Measurements from ENCODE around the gene IFNL4. TPM values are rescaled to one million over a fixed set of nuclear protein-coding genes. Genes with fewer than 3 reads are reported as not detected.
"Not testable (repeated sequence)": the region's sequence is repeated elsewhere in the genome, so short reads cannot be mapped to it uniquely, and the experiment has no call there.

Gene IFNL4
- total and polyA plus RNA-seq, 2 experiments from 2014 or later = not detected

- H3K9me2 ChIP-seq (ENCODE audit: insufficient read depth) = no peaks in the 10 kb centered on the region
- peaks cover 67% of the 10 kb centered on the region for H3K27me3 ChIP-seq (ENCODE audit: insufficient read depth)
- no peaks in the 10 kb centered on the region for H3F3A ChIP-seq (replicated peaks; ENCODE audit: low read depth)
- H3K4me2 ChIP-seq = peak overlapping the region; percentile 84
- peak; percentile 82 for TF ChIP-seq EZH2 (IDR thresholded peaks at IDR 0.05; ENCODE audit: low read depth, unreplicated experiment)
- no peak for TF ChIP-seq POLR2AphosphoS5 (IDR thresholded peaks at IDR 0.05; ENCODE audit: low read depth)
- TF ChIP-seq EZH2phosphoT487 (IDR thresholded peaks at IDR 0.05; ENCODE audit: unreplicated experiment) = no peak
- peaks cover 44% of the 10 kb centered on the region for H3K27me3 Mint-ChIP-seq (ENCODE audit: insufficient read depth, low read depth, poor library complexity)
- ATAC-seq = peak; percentile 68
- no peaks in the 10 kb centered on the region; the same call in 2 of the 3 replicates for H3K36me3 Mint-ChIP-seq (ENCODE audit: low read depth)
- no peak overlapping the region for H3K27ac ChIP-seq (ENCODE audit: low read depth)
- no peaks in the 10 kb centered on the region; the same call in 1 of the 2 replicates for H3K4me1 ChIP-seq (ENCODE audit: insufficient read depth)
- H3K79me2 ChIP-seq (replicated peaks; ENCODE audit: insufficient read depth) = no peaks in the 10 kb centered on the region
- H3K4me1 Mint-ChIP-seq = peaks cover 2% of the 10 kb centered on the region; the same call in 1 of the 3 replicates
- no peaks in the 10 kb centered on the region for H3K36me3 ChIP-seq (ENCODE audit: insufficient read depth)
- H3K9me3 Mint-ChIP-seq = no peaks in the 10 kb centered on the region; the same call in 2 of the 3 replicates
- H3K27ac Mint-ChIP-seq = no peak overlapping the region
- H2AFZ ChIP-seq = peak overlapping the region; percentile 93
- peak overlapping the region; percentile 55 for H3K4me3 ChIP-seq
- DNase-seq (ENCODE audit: low spot score) = peak; percentile 60
- H4K20me1 ChIP-seq (replicated peaks; ENCODE audit: insufficient read depth) = peaks cover 2% of the 10 kb centered on the region; the same call in 1 of the 2 replicates
- peak overlapping the region; percentile 51 for H3K4me3 Mint-ChIP-seq
Observed at GRCh38 chr19:39247701-39248664, 673 bp downstream of the IFNL4 start.

- H3K9me3 Mint-ChIP-seq = no peaks in the 10 kb centered on the region; the same call in 2 of the 3 replicates
- H3K4me1 Mint-ChIP-seq = peaks cover 2% of the 10 kb centered on the region; the same call in 1 of the 3 replicates
- H3K27me3 Mint-ChIP-seq (ENCODE audit: insufficient read depth, low read depth, poor library complexity) = peaks cover 44% of the 10 kb centered on the region
- Histone ChIP-seq H2AFZ (peak overlapping the region; percentile 98), H3K9me2 (ENCODE audit: insufficient read depth) (no peaks in the 10 kb centered on the region), H3K36me3 (ENCODE audit: insufficient read depth) (no peaks in the 10 kb centered on the region), H3K27ac (ENCODE audit: low read depth) (no peak overlapping the region), H3K4me3 (peak overlapping the region; percentile 55), H3F3A (replicated peaks; ENCODE audit: low read depth) (no peaks in the 10 kb centered on the region), H3K4me1 (ENCODE audit: insufficient read depth) (no peaks in the 10 kb centered on the region; the same call in 1 of the 2 replicates), H4K20me1 (replicated peaks; ENCODE audit: insufficient read depth) (no peaks in the 10 kb centered on the region; the same call in 1 of the 2 replicates), H3K79me2 (replicated peaks; ENCODE audit: insufficient read depth) (no peaks in the 10 kb centered on the region), H3K27me3 (ENCODE audit: insufficient read depth) (peaks cover 62% of the 10 kb centered on the region), H3K4me2 (peak overlapping the region; percentile 84)
- H3K4me3 Mint-ChIP-seq = peak overlapping the region; percentile 67
- ATAC-seq (peak; percentile 78), DNase-seq (ENCODE audit: low spot score) (peak; percentile 90)
- no peak overlapping the region for H3K27ac Mint-ChIP-seq
- no peaks in the 10 kb centered on the region; the same call in 2 of the 3 replicates for H3K36me3 Mint-ChIP-seq (ENCODE audit: low read depth)
- TF ChIP-seq EZH2 (IDR thresholded peaks at IDR 0.05; ENCODE audit: low read depth, unreplicated experiment) (peak; percentile 55), POLR2AphosphoS5 (IDR thresholded peaks at IDR 0.05; ENCODE audit: low read depth) (0 out of 2 replicates have a peak, but pooled peaks have one; percentile 35)
- TF ChIP-seq, protein P1, sequence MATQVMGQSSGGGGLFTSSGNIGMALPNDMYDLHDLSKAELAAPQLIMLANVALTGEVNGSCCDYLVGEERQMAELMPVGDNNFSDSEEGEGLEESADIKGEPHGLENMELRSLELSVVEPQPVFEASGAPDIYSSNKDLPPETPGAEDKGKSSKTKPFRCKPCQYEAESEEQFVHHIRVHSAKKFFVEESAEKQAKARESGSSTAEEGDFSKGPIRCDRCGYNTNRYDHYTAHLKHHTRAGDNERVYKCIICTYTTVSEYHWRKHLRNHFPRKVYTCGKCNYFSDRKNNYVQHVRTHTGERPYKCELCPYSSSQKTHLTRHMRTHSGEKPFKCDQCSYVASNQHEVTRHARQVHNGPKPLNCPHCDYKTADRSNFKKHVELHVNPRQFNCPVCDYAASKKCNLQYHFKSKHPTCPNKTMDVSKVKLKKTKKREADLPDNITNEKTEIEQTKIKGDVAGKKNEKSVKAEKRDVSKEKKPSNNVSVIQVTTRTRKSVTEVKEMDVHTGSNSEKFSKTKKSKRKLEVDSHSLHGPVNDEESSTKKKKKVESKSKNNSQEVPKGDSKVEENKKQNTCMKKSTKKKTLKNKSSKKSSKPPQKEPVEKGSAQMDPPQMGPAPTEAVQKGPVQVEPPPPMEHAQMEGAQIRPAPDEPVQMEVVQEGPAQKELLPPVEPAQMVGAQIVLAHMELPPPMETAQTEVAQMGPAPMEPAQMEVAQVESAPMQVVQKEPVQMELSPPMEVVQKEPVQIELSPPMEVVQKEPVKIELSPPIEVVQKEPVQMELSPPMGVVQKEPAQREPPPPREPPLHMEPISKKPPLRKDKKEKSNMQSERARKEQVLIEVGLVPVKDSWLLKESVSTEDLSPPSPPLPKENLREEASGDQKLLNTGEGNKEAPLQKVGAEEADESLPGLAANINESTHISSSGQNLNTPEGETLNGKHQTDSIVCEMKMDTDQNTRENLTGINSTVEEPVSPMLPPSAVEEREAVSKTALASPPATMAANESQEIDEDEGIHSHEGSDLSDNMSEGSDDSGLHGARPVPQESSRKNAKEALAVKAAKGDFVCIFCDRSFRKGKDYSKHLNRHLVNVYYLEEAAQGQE (IDR thresholded peaks at IDR 0.05; ENCODE audit: unreplicated experiment) = no peak
Observed at GRCh38 chr19:39246951-39247669, 1.5 kb downstream of the IFNL4 start.

- H3K36me3 ChIP-seq (ENCODE audit: insufficient read depth); H4K20me1 ChIP-seq (replicated peaks; ENCODE audit: insufficient read depth); H3K4me1 Mint-ChIP-seq; H3K4me2 ChIP-seq; H3K27ac ChIP-seq (ENCODE audit: low read depth); H3K4me3 Mint-ChIP-seq; H3K9me3 Mint-ChIP-seq; H3F3A ChIP-seq (replicated peaks; ENCODE audit: low read depth); H3K4me3 ChIP-seq; H3K9me2 ChIP-seq (ENCODE audit: insufficient read depth); H3K4me1 ChIP-seq (ENCODE audit: insufficient read depth); H3K36me3 Mint-ChIP-seq (ENCODE audit: low read depth); H3K27ac Mint-ChIP-seq; H2AFZ ChIP-seq; H3K79me2 ChIP-seq (replicated peaks; ENCODE audit: insufficient read depth); DNase-seq (ENCODE audit: low spot score): not testable (repeated sequence)
- peaks cover 40% of the 10 kb centered on the region for H3K27me3 Mint-ChIP-seq (ENCODE audit: insufficient read depth, low read depth, poor library complexity)
- peak; percentile 57 for ATAC-seq
- H3K27me3 ChIP-seq (ENCODE audit: insufficient read depth) = peaks cover 49% of the 10 kb centered on the region
Observed at GRCh38 chr19:39245166-39245565, 3.5 kb downstream of the IFNL4 start.

DNA sequence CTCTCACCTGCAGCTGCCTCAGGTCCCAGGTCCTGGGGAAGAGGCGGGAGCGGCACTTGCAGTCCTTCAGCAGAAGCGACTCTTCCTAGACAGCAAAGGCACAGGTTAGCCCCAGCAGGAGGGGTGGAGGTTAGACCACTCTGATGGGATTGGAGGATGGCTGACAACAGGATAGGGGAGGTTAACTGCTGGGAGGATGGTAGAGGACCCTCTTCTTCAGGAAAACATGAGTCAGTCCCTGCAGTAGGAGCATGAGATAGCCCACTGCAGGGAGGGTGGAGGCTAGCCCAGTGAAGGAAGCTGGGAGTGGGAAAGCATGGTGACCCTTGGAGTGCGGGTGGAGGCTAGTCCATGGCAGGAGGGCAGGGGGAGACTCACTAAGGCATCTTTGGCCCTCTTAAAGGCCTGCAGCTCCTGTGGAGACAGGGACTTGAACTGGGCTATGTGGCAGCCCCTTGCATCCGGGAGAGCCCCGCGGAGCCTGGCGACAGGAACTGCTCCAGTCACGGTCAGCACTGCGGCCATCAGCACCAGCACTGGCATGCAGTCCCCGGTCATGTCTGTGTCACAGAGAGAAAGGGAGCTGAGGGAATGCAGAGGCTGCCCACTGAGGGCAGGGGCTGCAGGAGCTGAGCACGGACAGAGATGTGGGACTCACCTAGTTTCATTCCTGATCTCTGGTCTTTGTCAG, 4.1 kb downstream of the IFNL4 start, which contains the start of gene IFNL3:
Gene IFNL3, minus strand, starts transcription at position 597 of the 691 bp plus-strand sequence. Its CDS starts 39 bp downstream, at position 558.
- H3K4me3 Mint-ChIP-seq, H2AFZ ChIP-seq, ATAC-seq: not testable (repeated sequence)

More for the DNA sequence above, 4.1 kb downstream of the IFNL4 start, which contains the start of gene IFNL3:
- not testable (repeated sequence) for H3K4me3 ChIP-seq; H3K27ac Mint-ChIP-seq; H3K36me3 Mint-ChIP-seq (ENCODE audit: low read depth); H3K79me2 ChIP-seq (replicated peaks; ENCODE audit: insufficient read depth); H3K4me1 Mint-ChIP-seq; H3K9me2 ChIP-seq (ENCODE audit: insufficient read depth); H3K36me3 ChIP-seq (ENCODE audit: insufficient read depth); H3K9me3 Mint-ChIP-seq; DNase-seq (ENCODE audit: low spot score); H3K27ac ChIP-seq (ENCODE audit: low read depth); H4K20me1 ChIP-seq (replicated peaks; ENCODE audit: insufficient read depth); H3F3A ChIP-seq (replicated peaks; ENCODE audit: low read depth); H3K4me1 ChIP-seq (ENCODE audit: insufficient read depth); H3K4me2 ChIP-seq
- H3K27me3 ChIP-seq (ENCODE audit: insufficient read depth) = peaks cover 47% of the 10 kb centered on the region
- H3K27me3 Mint-ChIP-seq (ENCODE audit: insufficient read depth, low read depth, poor library complexity) = peaks cover 34% of the 10 kb centered on the region

All from GM23338 (cell line).